GM21737 (cell line): ENCODE results near the gene SGK1.

Experiments used
- ATAC-seq: cut with Tn5 transposase; IDR thresholded peaks from one replicate; pipeline ENCODE4 v1.9.1; 2021; ENCODE audit warnings: mild to moderate bottlenecking, moderate library complexity; ENCODE audit not compliant: unreplicated experiment

SGK1 gene

DNA sequence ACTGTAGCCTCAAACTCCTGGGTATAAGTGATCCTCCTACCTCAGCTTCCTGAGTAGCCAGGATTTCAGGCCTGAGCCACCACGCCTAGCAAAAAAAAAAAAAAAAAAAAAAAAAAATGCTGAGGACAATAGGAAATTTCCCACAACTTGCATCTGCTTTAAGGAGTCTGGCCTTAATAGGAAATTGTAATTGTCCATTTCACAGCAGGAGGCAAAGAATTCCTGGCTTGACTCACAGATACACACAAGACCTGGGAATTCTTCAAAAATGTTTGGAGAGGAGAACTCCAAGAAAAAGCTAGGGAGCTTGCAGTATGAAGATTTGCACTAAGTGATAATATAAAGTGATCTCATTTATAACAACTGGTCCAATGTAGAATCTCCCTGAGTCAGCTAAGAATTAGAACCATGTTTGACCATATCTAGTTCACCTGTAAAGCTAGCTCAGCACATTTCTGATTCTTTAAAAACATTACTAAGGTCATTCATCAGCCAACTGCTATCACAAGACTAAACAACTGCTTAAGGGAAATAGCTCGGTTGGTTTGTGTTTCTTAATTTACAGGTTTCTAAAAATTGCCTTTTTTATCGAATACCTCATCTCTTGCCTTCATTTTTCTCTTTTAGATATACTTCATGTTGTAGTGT is 185.3 kb downstream of the SGK1 start:
- ATAC-seq: no peak

DNA sequence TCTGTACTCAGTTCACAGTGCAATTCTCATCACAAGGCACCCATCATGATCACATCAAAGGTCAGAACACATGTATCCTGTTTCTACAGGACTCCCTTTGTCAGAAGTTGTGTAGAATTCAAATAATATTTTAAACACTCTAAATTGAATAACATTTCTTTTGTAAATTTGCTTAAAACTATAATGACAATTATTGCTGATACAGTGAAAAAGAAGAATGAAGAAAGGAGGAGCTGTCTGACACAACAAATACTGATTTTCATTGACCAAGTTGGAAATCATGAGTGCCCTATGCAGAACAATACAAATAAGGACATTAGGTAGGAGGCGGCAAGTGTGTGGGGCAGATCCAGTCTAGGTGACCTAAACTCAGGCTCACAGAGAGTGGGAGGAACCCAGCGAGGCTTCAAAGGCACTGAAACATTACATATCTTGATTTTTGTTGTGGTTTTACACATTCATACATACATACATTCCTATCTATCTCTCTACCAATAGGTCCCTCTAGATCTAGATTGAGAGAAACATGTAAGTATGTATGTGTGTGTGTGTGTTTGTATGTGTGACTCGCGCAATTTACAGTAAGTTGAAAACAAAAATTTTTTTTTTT is 186.3 kb downstream of the SGK1 start:
- ATAC-seq: no peak

GRCh38 chr6:134128146-134128545 is 189.8 kb downstream of the SGK1 start:
- ATAC-seq: no peak

DNA sequence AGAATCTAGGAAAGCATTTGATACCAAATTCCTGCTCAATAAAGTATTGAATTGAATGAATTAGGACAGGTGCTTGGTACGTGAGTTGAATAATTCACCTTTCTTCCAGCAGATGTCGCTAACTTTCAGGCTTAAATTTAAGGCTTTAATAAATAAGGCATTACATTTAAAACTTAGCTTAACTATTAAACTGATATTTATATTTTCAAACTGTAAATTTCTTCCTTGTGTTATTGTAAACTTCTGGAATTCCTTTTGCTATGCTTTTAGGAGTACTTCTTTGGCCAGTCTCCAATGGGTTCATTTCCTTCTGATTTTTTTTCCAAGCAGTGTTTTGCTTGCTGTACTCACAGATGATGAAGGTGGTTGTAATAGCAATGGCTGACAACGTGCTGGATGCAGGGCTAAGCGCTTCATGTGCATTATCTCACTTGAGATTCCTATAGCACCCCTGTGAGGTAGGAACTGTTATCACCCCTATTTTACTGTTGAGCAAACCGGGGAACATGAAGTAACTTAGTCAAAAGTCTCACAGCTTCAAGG is 194.2 kb downstream of the SGK1 start:
- no peak for ATAC-seq

GRCh38 chr6:134122775-134123174 is 195.1 kb downstream of the SGK1 start:
- ATAC-seq: no peak

- no peak for ATAC-seq
These were observed 198.4 kb downstream of the SGK1 start for GRCh38 chr6:134119486-134119885.
